H1 (cell line): ENCODE measurements around the gene TENT5A. TPM values are rescaled to one million over a fixed set of nuclear protein-coding genes. Genes with fewer than 3 reads are reported as not detected.

Experiments
- CTCF ChIA-PET: fragments of 300-600 bp; sonication (Branson Sonifier 250); formaldehyde crosslinking; loops from one replicate; lab custom pipeline; 2021; ENCODE audit not compliant: partially characterized antibody; lab: Charles Lee
- POLR2A ChIA-PET: fragments of 300-600 bp; sonication (Branson Sonifier 250); formaldehyde crosslinking; loops from one replicate; lab custom pipeline; 2021; ENCODE audit warnings: inconsistent platforms; ENCODE audit not compliant: partially characterized antibody; lab: Charles Lee
- DNase-seq, 2 experiments: peaks; one replicate each; pipeline versions ENCODE4 v3.0.0 to v3.0.0-alpha.2; 2010 to 2022; ENCODE audit warnings: low spot score in 2 of 2, low read depth in 1 of 2, mixed read lengths in 1 of 2
- FAIRE-seq: peaks from 2 replicates; lab custom pipeline; 2011; peaks lifted over from hg19 to GRCh38; lab: Jason Lieb, UNC
- H2AFZ ChIP-seq: 2 replicates; pipeline ENCODE4 v1.8.1; 2012; ENCODE audit warnings: low read length, inconsistent platforms
- H2AK5ac ChIP-seq: 2 replicates; pipeline ENCODE4 v1.6.1; 2013; ENCODE audit warnings: low read depth, low read length
- H2BK120ac ChIP-seq: replicated peaks from 2 replicates; pipeline ENCODE3; 2013; ENCODE audit warnings: low read depth, low read length, inconsistent platforms
- H2BK12ac ChIP-seq: 2 replicates; pipeline ENCODE4 v1.6.1; 2013; ENCODE audit warnings: low read depth, low read length
- H2BK15ac ChIP-seq: 2 replicates; pipeline ENCODE4 v1.6.1; 2013; ENCODE audit warnings: low read length
- H2BK20ac ChIP-seq: 2 replicates; pipeline ENCODE4 v1.6.1; 2013; ENCODE audit warnings: low read length
- H2BK5ac ChIP-seq: 2 replicates; pipeline ENCODE4 v1.6.1; 2013; ENCODE audit warnings: low read depth, low read length
- H3K14ac ChIP-seq: 2 replicates; pipeline ENCODE4 v1.6.1; 2013; ENCODE audit warnings: inconsistent platforms; ENCODE audit not compliant: insufficient read length
- H3K18ac ChIP-seq: 2 replicates; pipeline ENCODE4 v1.6.1; 2013; ENCODE audit warnings: low read length; ENCODE audit errors: extremely low read depth
- H3K23ac ChIP-seq: 2 replicates; pipeline ENCODE4 v1.6.1; 2013; ENCODE audit warnings: inconsistent platforms; ENCODE audit not compliant: insufficient read length
- H3K23me2 ChIP-seq: 2 replicates; pipeline ENCODE4 v1.6.1; 2013; ENCODE audit warnings: low read depth, low read length
- H3K27ac ChIP-seq: 2 replicates; pipeline ENCODE4 v1.6.1; 2011; ENCODE audit warnings: low read depth, low read length, inconsistent platforms
- H3K27me3 ChIP-seq, 4 experiments: replicated peaks in 1 of 4; 1 replicate in 1 of 4; 2 replicates in 3 of 4; pipeline versions ENCODE4 v1.6.1 to v1.8.1; 2011 to 2013; ENCODE audit warnings: low read length in 3 of 4, mild to moderate bottlenecking in 3 of 4, inconsistent platforms in 2 of 4, mixed read lengths in 2 of 4, moderate library complexity in 1 of 4; ENCODE audit not compliant: control insufficient read depth in 3 of 4, insufficient read depth in 3 of 4; ENCODE audit errors: extremely low read depth in 1 of 4
- H3K36me3 ChIP-seq, 4 experiments: 2 replicates each; pipeline versions ENCODE4 v1.6.1 to v1.8.1; 2011 to 2013; ENCODE audit warnings: mild to moderate bottlenecking in 4 of 4, low read length in 3 of 4, moderate library complexity in 2 of 4, control low read depth in 1 of 4, inconsistent platforms in 1 of 4; ENCODE audit not compliant: insufficient read depth in 4 of 4, control insufficient read depth in 2 of 4
- H3K4ac ChIP-seq: replicated peaks from 2 replicates; pipeline ENCODE3; 2013; ENCODE audit warnings: low read length, low read depth, mixed read lengths, inconsistent platforms; ENCODE audit not compliant: insufficient read length
- H3K4me1 ChIP-seq, 4 experiments: replicated peaks in 1 of 4; 1 replicate in 1 of 4; 2 replicates in 3 of 4; pipeline versions ENCODE4 v1.6.1 to v1.8.1; 2011 to 2013; ENCODE audit warnings: low read length in 3 of 4, inconsistent platforms in 2 of 4, mixed read lengths in 1 of 4; ENCODE audit not compliant: insufficient read depth in 4 of 4, control insufficient read depth in 3 of 4
- H3K4me2 ChIP-seq, 2 experiments: 2 replicates each; pipeline versions ENCODE4 v1.6.1 to v1.8.1; 2011 to 2013; ENCODE audit warnings: low read depth in 2 of 2, low read length in 2 of 2, control low read depth in 1 of 2, inconsistent platforms in 1 of 2, mild to moderate bottlenecking in 1 of 2; ENCODE audit not compliant: insufficient read depth in 1 of 2
- H3K4me3 ChIP-seq, 4 experiments: fragments of 200-600, 300-600 bp in 1 of 4; sonication (generic), shearing (Covaris generic), sonication (Bioruptor Twin) in 1 of 4; 2 replicates each; pipeline versions ENCODE4 v1.5.1 to v1.8.1; 2011 to 2016; ENCODE audit warnings: low read length in 4 of 4, low read depth in 3 of 4, control low read depth in 2 of 4, inconsistent platforms in 2 of 4, mild to moderate bottlenecking in 2 of 4, mixed read lengths in 1 of 4, moderate library complexity in 1 of 4; ENCODE audit not compliant: insufficient read depth in 2 of 4; ENCODE audit errors: extremely low read depth in 1 of 4
- H3K56ac ChIP-seq: replicated peaks from 2 replicates; pipeline ENCODE3; 2013; ENCODE audit warnings: low read depth, mild to moderate bottlenecking, mixed read lengths, low read length, inconsistent platforms; ENCODE audit not compliant: insufficient read length
- H3K79me1 ChIP-seq: 2 replicates; pipeline ENCODE4 v1.6.1; 2013; ENCODE audit warnings: low read depth, low read length, control low read depth
- H3K79me2 ChIP-seq, 2 experiments: 2 replicates each; pipeline versions ENCODE4 v1.6.1 to v1.8.1; 2012 to 2013; ENCODE audit warnings: low read length in 2 of 2, mild to moderate bottlenecking in 2 of 2, inconsistent platforms in 1 of 2; ENCODE audit not compliant: insufficient read depth in 2 of 2, control insufficient read depth in 1 of 2
- H3K9ac ChIP-seq, 4 experiments: replicated peaks in 1 of 4; 1 replicate in 1 of 4; 2 replicates in 3 of 4; pipeline versions ENCODE4 v1.6.1 to v1.8.1; 2011 to 2013; ENCODE audit warnings: low read depth in 3 of 4, low read length in 3 of 4, control low read depth in 2 of 4, mild to moderate bottlenecking in 2 of 4, moderate library complexity in 2 of 4, inconsistent platforms in 1 of 4; ENCODE audit errors: extremely low read depth in 1 of 4
- H3K9me3 ChIP-seq, 2 experiments: 2 replicates each; pipeline versions ENCODE4 v1.6.1 to v1.8.1; 2012 to 2013; ENCODE audit warnings: mild to moderate bottlenecking in 2 of 2, moderate library complexity in 2 of 2, control low read depth in 1 of 2, inconsistent platforms in 1 of 2, low read depth in 1 of 2, low read length in 1 of 2, mixed read lengths in 1 of 2; ENCODE audit not compliant: insufficient read depth in 2 of 2
- H4K20me1 ChIP-seq, 2 experiments: replicated peaks in 1 of 2; 2 replicates each; pipeline versions ENCODE3 to v1.8.1; 2011 to 2013; ENCODE audit warnings: inconsistent platforms in 2 of 2, low read length in 2 of 2, mild to moderate bottlenecking in 1 of 2; ENCODE audit not compliant: insufficient read depth in 2 of 2, control insufficient read depth in 1 of 2
- H4K5ac ChIP-seq: 2 replicates; pipeline ENCODE4 v1.6.1; 2013; ENCODE audit warnings: low read length, low read depth, mixed read lengths, inconsistent platforms; ENCODE audit not compliant: insufficient read length
- H4K8ac ChIP-seq: 2 replicates; pipeline ENCODE4 v1.8.0; 2013; ENCODE audit warnings: mild to moderate bottlenecking, moderate library complexity, low read length, inconsistent platforms; ENCODE audit not compliant: insufficient read depth; ENCODE audit errors: extremely low read depth
- H4K91ac ChIP-seq: replicated peaks from 2 replicates; pipeline ENCODE3; 2013; ENCODE audit warnings: low read length, mixed read lengths, inconsistent platforms; ENCODE audit not compliant: insufficient read length
- CHD2 ChIP-seq: IDR thresholded peaks from 2 replicates; pipeline ENCODE4 v1.6.1; 2012; ENCODE audit warnings: low read length, improper control_type of control experiment
- HDAC2 ChIP-seq, 2 experiments: fragments of 300-600 bp in 1 of 2; sonication (generic) in 1 of 2; IDR thresholded peaks; 2 replicates each; pipeline ENCODE4 v1.6.1; 2011 to 2012; ENCODE audit warnings: low read depth in 2 of 2, low read length in 2 of 2, mild to moderate bottlenecking in 2 of 2, moderate library complexity in 2 of 2, borderline replicate concordance in 1 of 2, inconsistent platforms in 1 of 2
- RXRA ChIP-seq: IDR thresholded peaks from 2 replicates; pipeline ENCODE4 v1.6.1; 2011; ENCODE audit warnings: low read depth, mild to moderate bottlenecking, low read length, moderate library complexity; ENCODE audit not compliant: insufficient read depth
- SAP30 ChIP-seq: fragments of 300-600 bp; sonication (generic); IDR thresholded peaks from 2 replicates; pipeline ENCODE4 v1.7.1; 2012; ENCODE audit warnings: low read length, moderate library complexity, mild to moderate bottlenecking, inconsistent platforms; ENCODE audit not compliant: insufficient read depth, insufficient replicate concordance
- SP2 ChIP-seq: IDR thresholded peaks from 2 replicates; pipeline ENCODE4 v1.6.1; 2012; ENCODE audit warnings: mild to moderate bottlenecking, low read length, inconsistent platforms
- ZNF274 ChIP-seq: IDR thresholded peaks from 2 replicates; pipeline ENCODE4 v1.7.0; 2012; ENCODE audit warnings: low read length, borderline replicate concordance; ENCODE audit errors: extremely low read depth
- WGBS, 2 experiments: shearing (Covaris generic) in 1 of 2; methylation state at CpG; one replicate each; pipeline versions ENCODE4 v1.1.6 to v1.1.7; 2013 to 2015; ENCODE audit warnings: low lambda C conversion rate in 2 of 2, mixed read lengths in 2 of 2, inconsistent platforms in 1 of 2, low coverage in 1 of 2, missing lambda C conversion rate in 1 of 2; ENCODE audit not compliant: insufficient replicate concordance in 2 of 2, insufficient coverage in 1 of 2, insufficient read length in 1 of 2; ENCODE audit errors: extremely low coverage in 1 of 2, missing lambda C conversion rate in 1 of 2; 5-methylcytosine and 5-hydroxymethylcytosine counted together
- polyA plus RNA-seq, 7 experiments: library from polyadenylated mRNA; depleted of rRNA in 3 of 7; stranded (reverse) in 5 of 7; unstranded in 2 of 7; fragments of >200 nt in 5 of 7; fragments of 200-250 nt in 2 of 7; gene quantifications; 1 replicate in 5 of 7; 2 replicates in 1 of 7; 4 replicates in 1 of 7; pipeline versions ENCODE4 v1.2.1 to v1.2.3, GENCODE V29; 2011 to 2013; ENCODE audit warnings: missing spikeins in 2 of 7, mixed read lengths in 2 of 7
- total RNA-seq: library from RNA; stranded (reverse); fragmentation: NEBNext Ultra II Directional; extraction: Animal tissue kit (Norgen Biotek cat#: 25700); gene quantifications from 2 replicates; pipeline ENCODE4 v1.2.1, GENCODE V29; 2021

Gene TENT5A
- total and polyA plus RNA-seq, 2 of the 8 experiments (the other 6 are each of a cell fraction or from before 2014, with no cell fraction given), result 0.91 to 2.9 TPM

- ChIA-PET POLR2A (no interaction called here), CTCF (no interaction called here)
- H3K9ac ChIP-seq, result no peak overlapping the region
- no peak overlapping the region for H2AK5ac ChIP-seq
- no peak overlapping the region for H3K23ac ChIP-seq
- no peak overlapping the region for H4K5ac ChIP-seq
- no peak overlapping the region for H3K4me3 ChIP-seq
- H4K20me1 ChIP-seq, result no peaks in the 10 kb centered on the region
- H2BK12ac ChIP-seq, result no peak overlapping the region
- H2BK20ac ChIP-seq, result no peak overlapping the region
- no peak for TF ChIP-seq HDAC2 (IDR thresholded peaks at IDR 0.05; ENCODE audit: borderline replicate concordance in 1 of 2, low read depth in 2 of 2, low read length in 2 of 2)
- TF ChIP-seq SP2, result no peak
- no peak for TF ChIP-seq CHD2
- no peak for TF ChIP-seq RXRA
- no peak for TF ChIP-seq SAP30
- TF ChIP-seq ZNF274, result no peak
- H3K27me3 ChIP-seq, result no peaks in the 10 kb centered on the region
- no peaks in the 10 kb centered on the region for H3K79me1 ChIP-seq
- no peaks in the 10 kb centered on the region for H3K36me3 ChIP-seq
- H3K56ac ChIP-seq, result no peak overlapping the region
- H3K9me3 ChIP-seq, result no peaks in the 10 kb centered on the region
- H3K4ac ChIP-seq, result no peak overlapping the region
- no peak overlapping the region for H3K27ac ChIP-seq
- H4K91ac ChIP-seq, result no peak overlapping the region
- no peak overlapping the region for H2BK5ac ChIP-seq
- no peak overlapping the region for H3K18ac ChIP-seq
- no peak overlapping the region for H2BK15ac ChIP-seq
- H3K23me2 ChIP-seq, result no peaks in the 10 kb centered on the region; the same call in 1 of the 2 replicates
- DNase-seq, result no peak
- no peak overlapping the region for H2BK120ac ChIP-seq
- H3K14ac ChIP-seq, result no peak overlapping the region
- no peak overlapping the region for H4K8ac ChIP-seq
- H3K4me2 ChIP-seq, result no peak overlapping the region; a peak in 1 of 4 replicates
- 0 out of 2 replicates have a peak overlapping the region, but pooled peaks have one; percentile 30 for H2AFZ ChIP-seq
- no peak for FAIRE-seq
- no peaks in the 10 kb centered on the region for H3K79me2 ChIP-seq
- WGBS, 2 experiments, result 77% methylated on average over 1 of the region's 1 CpG; no CpG with 5 or more reads in 1 of the 2 experiments
- H3K4me1 ChIP-seq, result peaks cover 0 to 5% (median 3%) of the 10 kb centered on the region in 4 experiments; a peak in 2 of 7 replicates
Observed at GRCh38 chr6:81769824-81770223, 17.3 kb upstream of the TENT5A start.
